Heart left ventricle (tissue), 16 donors: ENCODE results near the gene GSTM3. TPM values are rescaled to one million over a fixed set of nuclear protein-coding genes. Genes with fewer than 3 reads are reported as not detected.
"Not testable (repeated sequence)": the region's sequence is repeated elsewhere in the genome, so short reads cannot be mapped to it uniquely, and the experiment has no call there.

Experiments
- ATAC-seq, 4 donors: fragments of 200-7000 bp; cut with Tn5 transposase; one replicate each; pipeline ENCODE4 v1.9.1; 2020 to 2022; ENCODE audit warnings: moderate library complexity in 4 of 4, mild to moderate bottlenecking in 3 of 4, moderate number of reproducible peaks in 1 of 4
- DNase-seq, 5 donors: peaks; one replicate each; pipeline ENCODE4 v3.0.0-alpha.2; 2020
- H3K27ac ChIP-seq, 12 donors: fragments of 200-600 bp; sonication (generic) in 4 of 12; one replicate each; pipeline versions ENCODE4 v1.5.0 to v1.8.0; 2016 to 2022; ENCODE audit warnings: mild to moderate bottlenecking in 2 of 12
- H3K27me3 ChIP-seq, 9 donors: fragments of 200-600 bp; sonication (generic) in 2 of 9; one replicate each; pipeline versions ENCODE4 v1.5.1 to v1.8.0; 2016 to 2022; ENCODE audit warnings: mild to moderate bottlenecking in 3 of 9
- H3K36me3 ChIP-seq, 9 donors: fragments of 200-600 bp; sonication (generic) in 2 of 9; one replicate each; pipeline versions ENCODE4 v1.5.0 to v1.8.0; 2018 to 2022; ENCODE audit warnings: mild to moderate bottlenecking in 2 of 9
- H3K4me1 ChIP-seq, 12 donors: fragments of 200-600 bp; sonication (generic) in 4 of 12; one replicate each; pipeline versions ENCODE4 v1.5.0 to v1.8.0; 2016 to 2022; ENCODE audit warnings: mild to moderate bottlenecking in 3 of 12
- H3K4me3 ChIP-seq, 12 donors: fragments of 200-600 bp; sonication (generic) in 4 of 12; one replicate each; pipeline versions ENCODE4 v1.5.0 to v1.8.0; 2017 to 2022; ENCODE audit warnings: mild to moderate bottlenecking in 9 of 12, moderate library complexity in 4 of 12
- H3K9me3 ChIP-seq, 12 donors: fragments of 200-600 bp; sonication (generic) in 4 of 12; one replicate each; pipeline versions ENCODE4 v1.5.0 to v1.8.0; 2016 to 2022; ENCODE audit warnings: mild to moderate bottlenecking in 1 of 12
- POLR2A ChIP-seq, 2 donors: fragments of 450-650 bp; IDR thresholded peaks; one replicate each; pipeline ENCODE4 v1.6.1; 2017; ENCODE audit warnings: antibody characterized with exemption in 2 of 2, mild to moderate bottlenecking in 2 of 2, moderate library complexity in 2 of 2
- WGBS, 4 donors: extraction: QIAGEN DNeasy Blood & Tissue Kit in 2 of 4; methylation state at CpG; one replicate each; pipeline versions ENCODE4 v1.1.5 to v1.1.7; 2013 to 2018; 5-methylcytosine and 5-hydroxymethylcytosine counted together
- intact Hi-C, 10 donors: fragments of 100-400 bp; cut with DNase I; formaldehyde crosslinking; loops; one replicate each; pipeline versions ENCODE4 v1.11.1 to v1.14.2; 2022
- polyA plus RNA-seq, 2 donors: library from polyadenylated mRNA; stranded (reverse); fragments of 200-250 nt; gene quantifications; one replicate each; pipeline ENCODE4 v1.2.3, GENCODE V29; 2013
- total RNA-seq, 9 donors: library from RNA; depleted of rRNA in 2 of 9; stranded (reverse); fragments of >200 nt in 2 of 9; fragmentation: NEBNext Ultra II Directional in 3 of 9; extraction: Animal tissue kit (Norgen Biotek cat#: 25700) in 3 of 9; gene quantifications; one replicate each; pipeline versions ENCODE4 v1.1.0 to v1.2.4, GENCODE V29; 2016 to 2023
- TF ChIP-seq, protein P1 (sequence below), 12 donors: fragments of 200-600 bp; sonication (generic) in 4 of 12; IDR thresholded peaks; one replicate each; pipeline versions ENCODE4 v1.5.0 to v1.8.0; 2018 to 2022; ENCODE audit warnings: antibody characterized with exemption in 12 of 12, mild to moderate bottlenecking in 5 of 12
- donor health status: ischemic (EF 13 %, LVEDD 7.1; RV severe dilation, severe dysfunction).
- donor health status: healthy with polysubstance abuse.
- donor health status: DM: no; HTN: yes; CAD: no.
- donor health status: DM: no; HTN: no; CAD: no.
- donor health status: ischemic (EF 25% LVEDD 6.9; RV normal size, moderate dysfunction).
- donor health status: ischemic (EF 25% LVEDD 5.7; RV mildly dilated, moderate dysfunction).
- donor health status: healthy.
- donor health status: DM: yes; HTN: yes; CAD: no.
- donor health status: ischemic (EF 35%, LVEDD 5.7; RV mildly dilated, moderate dysfunction).
- donor health status: nonischemic (EF 11% LVEDD 7.7; RV severe dilation, severe dysfunction).
- donor health status: DM: yes; HTN: yes; CAD: no.
- donor health status: PGD.
- donor health status: ischemic (EF 29% LVEDD 5.4; RV normal size, mild dysfunction).
- donor health status: nonischemic (EF 23%, LVEDD 6.1; RV moderate dilation, normal function).

Gene GSTM3
- total and polyA plus RNA-seq, 11 donors, result 52.3 to 237 (median 91.5) TPM

- TF ChIP-seq, protein P1, sequence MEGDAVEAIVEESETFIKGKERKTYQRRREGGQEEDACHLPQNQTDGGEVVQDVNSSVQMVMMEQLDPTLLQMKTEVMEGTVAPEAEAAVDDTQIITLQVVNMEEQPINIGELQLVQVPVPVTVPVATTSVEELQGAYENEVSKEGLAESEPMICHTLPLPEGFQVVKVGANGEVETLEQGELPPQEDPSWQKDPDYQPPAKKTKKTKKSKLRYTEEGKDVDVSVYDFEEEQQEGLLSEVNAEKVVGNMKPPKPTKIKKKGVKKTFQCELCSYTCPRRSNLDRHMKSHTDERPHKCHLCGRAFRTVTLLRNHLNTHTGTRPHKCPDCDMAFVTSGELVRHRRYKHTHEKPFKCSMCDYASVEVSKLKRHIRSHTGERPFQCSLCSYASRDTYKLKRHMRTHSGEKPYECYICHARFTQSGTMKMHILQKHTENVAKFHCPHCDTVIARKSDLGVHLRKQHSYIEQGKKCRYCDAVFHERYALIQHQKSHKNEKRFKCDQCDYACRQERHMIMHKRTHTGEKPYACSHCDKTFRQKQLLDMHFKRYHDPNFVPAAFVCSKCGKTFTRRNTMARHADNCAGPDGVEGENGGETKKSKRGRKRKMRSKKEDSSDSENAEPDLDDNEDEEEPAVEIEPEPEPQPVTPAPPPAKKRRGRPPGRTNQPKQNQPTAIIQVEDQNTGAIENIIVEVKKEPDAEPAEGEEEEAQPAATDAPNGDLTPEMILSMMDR (IDR thresholded peaks at IDR 0.05), result no peak
- no peak for TF ChIP-seq POLR2A (IDR thresholded peaks at IDR 0.05)
- H3K9me3 ChIP-seq, result no peaks in the 10 kb centered on the region
- WGBS, 4 donors, result 87 to 90% (median 88%) methylated on average over 11 of the region's 11 CpGs
- DNase-seq, result peak in 2 of 5 donors; percentile 7 to 11
- no peak for ATAC-seq
- intact Hi-C loops, result loop anchor here in 5 of 10 donors (5.0 kb wide), 4 partner anchors 32 to 222 kb away; partner anchors contain the start of gene GNAI3 (in 2 of the 5)
- no peaks in the 10 kb centered on the region for H3K27me3 ChIP-seq
- no peaks in the 10 kb centered on the region for H3K36me3 ChIP-seq
- H3K4me3 ChIP-seq, result no peak overlapping the region
- no peak overlapping the region for H3K27ac ChIP-seq
- peaks cover 0 to 25% (median 6%) of the 10 kb centered on the region in 12 donors for H3K4me1 ChIP-seq
Measured at GRCh38 chr1:109769330-109770078, 28.7 kb upstream of the GSTM3 start.

DNA sequence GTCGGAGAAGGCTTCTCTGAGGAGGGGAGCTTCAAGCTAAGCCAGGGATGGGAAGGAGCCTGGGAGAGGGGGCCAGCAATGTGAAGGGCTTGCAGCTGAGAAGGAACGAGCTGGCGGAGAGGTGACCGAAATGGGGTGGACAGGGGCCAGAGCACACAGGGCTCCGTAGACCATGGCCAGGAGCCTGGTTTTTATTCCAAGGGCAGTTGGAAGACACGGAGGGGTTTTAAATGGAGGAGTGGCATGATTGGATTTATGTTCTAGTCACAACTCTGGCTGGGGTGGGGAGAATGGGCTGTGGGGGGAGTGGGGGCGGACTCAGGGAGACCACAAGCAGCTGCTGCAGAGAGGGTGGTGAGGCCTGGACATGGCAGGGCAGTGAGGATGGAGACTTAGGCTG is 28.0 kb upstream of the GSTM3 start:
- ATAC-seq, result no peak
- Histone ChIP-seq H3K4me3 (no peak overlapping the region), H3K27ac (no peak overlapping the region), H3K27me3 (no peaks in the 10 kb centered on the region), H3K4me1 (peaks cover 0 to 25% (median 6%) of the 10 kb centered on the region in 12 donors), H3K9me3 (no peaks in the 10 kb centered on the region), H3K36me3 (no peaks in the 10 kb centered on the region)
- intact Hi-C loops, result no loop called here
- TF ChIP-seq, protein P1 (IDR thresholded peaks at IDR 0.05), result no peak
- peak in 2 of 5 donors; percentile 21 to 31 for DNase-seq
- WGBS, 4 donors, result 78 to 91% (median 84%) methylated on average over 7 of the region's 7 CpGs

GRCh38 chr1:109768335-109768650 is 27.5 kb upstream of the GSTM3 start:
- no peaks in the 10 kb centered on the region for H3K27me3 ChIP-seq
- H3K4me3 ChIP-seq, result no peak overlapping the region
- intact Hi-C loops, result no loop called here
- H3K27ac ChIP-seq, result no peak overlapping the region
- WGBS, 4 donors, result 73 to 95% (median 93%) methylated on average over 2 of the region's 2 CpGs
- ATAC-seq (no peak), DNase-seq (peak in 1 of 5 donors; percentile 16)
- H3K4me1 ChIP-seq, result peaks cover 0 to 25% (median 5%) of the 10 kb centered on the region in 12 donors
- H3K36me3 ChIP-seq, result no peaks in the 10 kb centered on the region
- H3K9me3 ChIP-seq, result no peaks in the 10 kb centered on the region
- TF ChIP-seq, protein P1 (IDR thresholded peaks at IDR 0.05), result no peak
- TF ChIP-seq POLR2A (IDR thresholded peaks at IDR 0.05), result no peak

DNA sequence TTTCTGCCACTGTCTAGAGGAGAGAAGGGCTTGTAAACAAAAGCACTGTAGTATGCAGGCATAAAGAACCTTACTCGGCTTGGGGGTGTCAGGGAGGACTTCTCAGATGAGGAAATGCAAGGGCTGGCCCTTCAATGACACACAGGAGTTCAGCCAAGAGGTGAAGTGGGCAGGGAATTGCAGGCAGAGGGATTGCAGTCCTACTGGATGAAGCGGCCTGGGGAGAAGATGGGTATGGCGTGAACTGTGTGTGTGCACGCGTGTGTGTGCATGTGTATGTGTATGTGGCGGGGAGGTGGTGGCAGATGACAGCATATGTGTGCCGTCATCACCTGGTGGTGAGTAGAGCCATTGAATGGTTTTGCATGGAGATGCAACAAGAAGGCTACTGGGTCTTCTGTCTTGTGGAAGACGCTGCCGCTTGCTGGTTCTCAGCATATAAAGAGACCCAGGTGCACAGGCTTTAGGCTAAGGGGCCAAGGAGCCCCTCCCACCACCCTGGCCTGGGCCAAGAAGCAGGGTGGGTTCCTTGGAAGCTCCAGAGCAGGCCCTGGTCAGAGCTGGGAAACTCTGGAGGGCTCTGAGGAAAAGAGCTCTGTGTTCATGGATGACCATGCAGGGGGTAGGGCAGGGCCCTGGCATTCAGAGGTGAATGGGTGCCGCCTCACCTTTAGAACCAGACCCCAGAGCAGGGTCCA is 26.9 kb upstream of the GSTM3 start:
- peak overlapping the region in 6 of 12 donors; percentile 19 to 65 (median 46) for H3K27ac ChIP-seq
- H3K36me3 ChIP-seq, result no peaks in the 10 kb centered on the region
- ATAC-seq, result no peak
- H3K4me3 ChIP-seq, result no peak overlapping the region
- no peak for TF ChIP-seq POLR2A (IDR thresholded peaks at IDR 0.05)
- 88 to 93% (median 91%) methylated on average over 10 of the region's 10 CpGs for WGBS, 4 donors
- intact Hi-C loops, result no loop called here
- DNase-seq, result peak in 3 of 5 donors; percentile 6 to 21 (median 9)
- H3K4me1 ChIP-seq, result peaks cover 0 to 25% (median 5%) of the 10 kb centered on the region in 12 donors
- no peaks in the 10 kb centered on the region for H3K27me3 ChIP-seq
- no peaks in the 10 kb centered on the region for H3K9me3 ChIP-seq

- H3K36me3 ChIP-seq, H3K27me3 ChIP-seq, H3K4me3 ChIP-seq, H3K9me3 ChIP-seq, intact Hi-C loops: not testable (repeated sequence)
- ATAC-seq, result peak in 1 of 4 donors; percentile 6
- peak overlapping the region in 10 of 12 donors; percentile 5 to 65 (median 45) for H3K27ac ChIP-seq
- 64 to 75% (median 68%) methylated on average over 17 of the region's 17 CpGs for WGBS, 4 donors
- DNase-seq, result peak in 3 of 5 donors; percentile 20 to 30 (median 21)
- H3K4me1 ChIP-seq, result peaks cover 0 to 25% (median 5%) of the 10 kb centered on the region in 12 donors
Measured at GRCh38 chr1:109766991-109767636, 26.3 kb upstream of the GSTM3 start.
